ENCODE results near the gene KRT6C. TPM values are rescaled to one million over a fixed set of nuclear protein-coding genes. Genes with fewer than 3 reads are reported as not detected.
"Not testable (repeated sequence)": the region's sequence is repeated elsewhere in the genome, so short reads cannot be mapped to it uniquely, and the experiment has no call there.

The KRT6C gene
- total RNA-seq, 6 experiments from 2014 or later, result not detected

DNA sequence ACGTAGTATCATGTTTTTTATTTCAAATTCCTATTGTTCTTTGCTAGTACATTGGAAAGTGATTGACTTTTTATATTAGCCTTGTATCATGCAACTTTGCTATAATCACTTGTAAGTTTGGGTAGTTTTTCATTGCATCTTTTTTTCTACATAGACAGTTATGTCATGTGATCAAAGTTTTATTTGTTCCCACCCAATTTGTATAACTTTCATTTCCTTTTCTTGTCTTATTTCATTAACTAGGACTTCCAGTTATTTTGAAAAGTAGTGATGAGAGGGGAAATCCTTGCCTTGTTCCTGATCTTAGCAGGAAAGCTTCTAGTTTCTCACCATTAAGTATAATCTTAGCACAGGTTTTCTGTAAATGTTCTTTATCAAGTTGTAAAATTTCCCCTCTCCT is 29.3 kb upstream of the KRT6C start:
- Mint-ChIP-seq H3K27me3 (ENCODE audit: insufficient read depth) (peaks cover 11% of the 10 kb centered on the region), H3K9me3 (no peaks in the 10 kb centered on the region), H3K36me3 (ENCODE audit: low read depth) (no peaks in the 10 kb centered on the region), H3K4me1 (ENCODE audit: low read depth) (no peaks in the 10 kb centered on the region), H3K4me3 (no peak overlapping the region), H3K27ac (no peak overlapping the region)
- TF ChIP-seq, protein P1, sequence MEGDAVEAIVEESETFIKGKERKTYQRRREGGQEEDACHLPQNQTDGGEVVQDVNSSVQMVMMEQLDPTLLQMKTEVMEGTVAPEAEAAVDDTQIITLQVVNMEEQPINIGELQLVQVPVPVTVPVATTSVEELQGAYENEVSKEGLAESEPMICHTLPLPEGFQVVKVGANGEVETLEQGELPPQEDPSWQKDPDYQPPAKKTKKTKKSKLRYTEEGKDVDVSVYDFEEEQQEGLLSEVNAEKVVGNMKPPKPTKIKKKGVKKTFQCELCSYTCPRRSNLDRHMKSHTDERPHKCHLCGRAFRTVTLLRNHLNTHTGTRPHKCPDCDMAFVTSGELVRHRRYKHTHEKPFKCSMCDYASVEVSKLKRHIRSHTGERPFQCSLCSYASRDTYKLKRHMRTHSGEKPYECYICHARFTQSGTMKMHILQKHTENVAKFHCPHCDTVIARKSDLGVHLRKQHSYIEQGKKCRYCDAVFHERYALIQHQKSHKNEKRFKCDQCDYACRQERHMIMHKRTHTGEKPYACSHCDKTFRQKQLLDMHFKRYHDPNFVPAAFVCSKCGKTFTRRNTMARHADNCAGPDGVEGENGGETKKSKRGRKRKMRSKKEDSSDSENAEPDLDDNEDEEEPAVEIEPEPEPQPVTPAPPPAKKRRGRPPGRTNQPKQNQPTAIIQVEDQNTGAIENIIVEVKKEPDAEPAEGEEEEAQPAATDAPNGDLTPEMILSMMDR (IDR thresholded peaks at IDR 0.05), result no peak
- DNase-seq, result no peak

DNA sequence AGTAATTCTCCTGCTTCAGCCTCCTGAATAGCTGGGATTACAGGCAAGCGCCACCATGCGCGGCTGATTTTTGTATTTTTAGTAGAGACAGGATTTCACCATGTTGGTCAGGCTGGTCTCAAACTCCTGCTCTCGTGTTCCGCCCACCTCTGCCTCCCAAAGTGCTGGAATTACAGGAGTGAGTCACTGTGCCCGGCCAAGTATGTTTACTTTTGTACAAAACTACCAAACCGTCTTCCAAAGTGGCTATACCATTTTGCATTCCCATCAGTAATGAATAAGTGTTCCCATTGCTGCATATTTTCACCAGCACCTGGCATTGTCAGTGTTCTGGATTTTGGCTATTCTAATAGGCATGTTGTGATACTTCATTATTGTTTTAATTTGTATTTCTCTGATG is 27.9 kb upstream of the KRT6C start:
- DNase-seq, result no peak
- H3K4me3 Mint-ChIP-seq, result no peak overlapping the region
- TF ChIP-seq, protein P1 (IDR thresholded peaks at IDR 0.05), result no peak

DNA sequence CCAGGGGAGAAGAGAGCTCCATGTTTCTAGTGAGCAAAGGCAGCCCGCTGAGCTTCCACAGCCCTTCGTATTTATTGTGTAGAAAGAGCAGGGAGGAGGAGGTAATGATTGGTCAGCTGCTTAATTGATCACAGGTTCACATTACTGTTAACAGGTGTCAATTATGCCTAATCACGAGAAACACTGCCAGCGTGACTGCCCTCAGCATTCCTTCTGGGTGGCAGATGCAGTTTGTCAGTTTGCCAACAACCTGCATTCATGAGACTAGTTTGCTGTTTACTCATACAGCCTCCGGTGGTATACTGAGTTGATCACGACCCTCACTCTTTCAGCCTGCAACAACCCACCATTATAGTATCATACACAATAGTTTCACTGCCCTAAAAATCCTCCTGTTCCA is 27.0 kb upstream of the KRT6C start:
- H3K36me3 Mint-ChIP-seq (ENCODE audit: low read depth); H3K27ac Mint-ChIP-seq; H3K4me3 Mint-ChIP-seq; DNase-seq; H3K9me3 Mint-ChIP-seq: not testable (repeated sequence)
- Mint-ChIP-seq H3K27me3 (ENCODE audit: insufficient read depth) (peaks cover 17% of the 10 kb centered on the region), H3K4me1 (ENCODE audit: low read depth) (peaks cover 13% of the 10 kb centered on the region)

More for the DNA sequence above, 27.9 kb upstream of the KRT6C start:
- Mint-ChIP-seq H3K36me3 (ENCODE audit: low read depth) (no peaks in the 10 kb centered on the region), H3K27ac (no peak overlapping the region), H3K4me1 (ENCODE audit: low read depth) (peaks cover 4% of the 10 kb centered on the region), H3K9me3 (no peaks in the 10 kb centered on the region), H3K27me3 (ENCODE audit: insufficient read depth) (peaks cover 17% of the 10 kb centered on the region)

DNA sequence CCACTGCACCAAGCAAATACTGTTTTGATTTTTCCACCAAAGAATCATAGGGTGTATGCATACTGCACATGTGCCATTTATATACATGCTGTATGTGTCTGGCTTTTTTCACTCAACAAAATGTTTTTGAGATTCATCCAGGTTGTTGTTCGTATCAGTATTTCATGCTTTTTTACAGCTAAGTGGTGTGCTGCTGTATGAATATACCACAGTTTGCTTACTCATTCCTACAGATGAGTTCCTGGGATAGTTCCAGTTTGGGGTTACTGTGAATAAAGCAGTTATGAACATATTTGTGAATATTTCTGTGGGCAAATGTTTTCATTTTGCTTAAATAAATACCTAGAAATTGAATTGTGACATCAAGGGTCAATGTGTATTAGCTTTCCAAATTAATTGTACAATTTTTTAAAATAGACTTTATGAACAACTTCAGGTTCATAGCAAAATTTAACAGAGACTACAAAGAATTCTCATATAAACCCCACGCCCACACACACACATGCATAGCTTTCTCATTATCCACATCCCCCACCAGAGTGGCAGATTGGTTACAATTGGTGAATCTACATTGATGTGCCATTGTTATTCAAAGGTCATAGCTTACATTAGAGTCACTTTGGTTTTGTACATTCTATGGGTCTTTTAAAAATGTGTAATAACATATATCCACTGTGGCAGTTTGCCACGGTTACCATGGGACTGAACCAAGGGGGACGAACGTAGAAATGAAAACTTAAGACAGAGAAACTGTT is 26.4 kb upstream of the KRT6C start:
- Mint-ChIP-seq H3K27ac (no peak overlapping the region), H3K4me1 (ENCODE audit: low read depth) (peaks cover 18% of the 10 kb centered on the region)
- DNase-seq, result no peak

DNA sequence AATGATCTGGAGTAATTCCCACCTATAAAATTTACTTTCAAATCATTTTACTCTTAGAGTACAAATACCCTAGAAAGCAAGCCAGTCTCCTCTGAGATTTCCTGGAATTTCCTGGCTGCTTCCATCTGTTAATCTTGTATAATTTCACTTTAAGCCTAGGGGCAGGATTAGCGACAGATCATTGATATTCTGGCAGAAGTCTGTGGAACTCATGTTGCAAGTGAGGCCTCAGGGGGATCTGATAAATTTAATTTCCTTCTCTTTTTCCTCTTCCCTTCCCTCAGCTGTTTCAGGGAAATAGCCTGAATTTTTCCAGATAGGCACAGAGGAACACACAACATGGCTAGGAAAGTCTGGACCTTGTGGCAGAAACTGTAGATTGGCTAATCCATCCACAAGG is 25.3 kb upstream of the KRT6C start:
- no peak for DNase-seq
- no peak overlapping the region for H3K27ac Mint-ChIP-seq

More for the DNA sequence above, 26.4 kb upstream of the KRT6C start:
- TF ChIP-seq, protein P1 (IDR thresholded peaks at IDR 0.05), result no peak
- Mint-ChIP-seq H3K4me3 (no peak overlapping the region), H3K9me3 (no peaks in the 10 kb centered on the region), H3K27me3 (ENCODE audit: insufficient read depth) (peaks cover 17% of the 10 kb centered on the region), H3K36me3 (ENCODE audit: low read depth) (no peaks in the 10 kb centered on the region)

DNA sequence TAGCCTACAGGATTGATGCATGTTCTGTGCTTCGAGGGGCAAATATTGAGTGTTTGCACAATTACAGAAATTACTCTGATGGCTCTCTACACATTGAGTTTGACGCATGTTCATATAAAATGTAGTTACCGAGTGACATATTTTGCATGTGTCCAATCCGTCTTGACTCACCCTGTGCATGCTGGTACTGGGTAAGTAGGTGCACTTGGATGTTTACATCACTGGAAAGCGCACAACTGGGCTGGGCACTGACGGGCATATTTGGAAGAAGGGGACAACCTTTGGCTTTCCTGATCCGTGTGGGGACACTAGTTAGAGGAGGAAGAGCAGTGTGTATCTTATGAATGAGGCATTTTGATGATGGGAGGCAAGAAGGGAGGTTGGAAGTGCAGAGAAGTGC is 24.4 kb upstream of the KRT6C start:
- H3K9me3 Mint-ChIP-seq, result no peaks in the 10 kb centered on the region
- H3K4me3 Mint-ChIP-seq, result no peak overlapping the region
- H3K27ac Mint-ChIP-seq, result no peak overlapping the region
- no peak for DNase-seq
- H3K4me1 Mint-ChIP-seq (ENCODE audit: low read depth), result peaks cover 27% of the 10 kb centered on the region
- TF ChIP-seq, protein P1 (IDR thresholded peaks at IDR 0.05), result no peak
- no peaks in the 10 kb centered on the region for H3K36me3 Mint-ChIP-seq (ENCODE audit: low read depth)
- H3K27me3 Mint-ChIP-seq (ENCODE audit: insufficient read depth), result peaks cover 24% of the 10 kb centered on the region

More for the DNA sequence above, 25.3 kb upstream of the KRT6C start:
- TF ChIP-seq, protein P1 (IDR thresholded peaks at IDR 0.05), result no peak
- Mint-ChIP-seq H3K9me3 (no peaks in the 10 kb centered on the region), H3K4me1 (ENCODE audit: low read depth) (peaks cover 27% of the 10 kb centered on the region), H3K36me3 (ENCODE audit: low read depth) (no peaks in the 10 kb centered on the region), H3K4me3 (no peak overlapping the region), H3K27me3 (ENCODE audit: insufficient read depth) (peaks cover 17% of the 10 kb centered on the region)

Measured in HFFc6 (cell line).